GM19328 (cell line): Measurements from ENCODE around the gene PRR15L.

ENCODE experiments used
- ATAC-seq: cut with Tn5 transposase; IDR thresholded peaks from one replicate; pipeline ENCODE4 v1.9.1; 2021; ENCODE audit warnings: mild to moderate bottlenecking, moderate library complexity; ENCODE audit not compliant: unreplicated experiment

PRR15L gene

DNA sequence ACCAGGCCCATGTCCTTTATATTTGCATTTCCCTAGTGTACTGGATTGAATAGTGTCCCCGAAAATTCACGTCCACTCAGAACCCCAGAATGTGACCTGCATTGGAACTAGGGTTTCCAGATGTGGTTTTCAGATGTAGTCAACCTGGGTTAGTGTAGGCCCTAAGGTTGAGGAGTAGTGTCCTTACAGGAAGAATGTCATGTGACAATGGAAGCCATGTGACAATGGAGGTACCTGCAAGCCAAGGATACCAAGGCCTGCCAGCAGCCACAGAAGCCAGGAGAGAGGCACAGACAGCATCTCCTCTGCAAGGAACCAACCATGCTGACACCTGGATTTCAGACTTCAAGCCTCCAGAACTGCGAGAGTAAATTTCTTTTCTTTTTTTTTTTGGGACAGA lies 5.2 kb upstream of the PRR15L start:
- ATAC-seq: no peak

DNA sequence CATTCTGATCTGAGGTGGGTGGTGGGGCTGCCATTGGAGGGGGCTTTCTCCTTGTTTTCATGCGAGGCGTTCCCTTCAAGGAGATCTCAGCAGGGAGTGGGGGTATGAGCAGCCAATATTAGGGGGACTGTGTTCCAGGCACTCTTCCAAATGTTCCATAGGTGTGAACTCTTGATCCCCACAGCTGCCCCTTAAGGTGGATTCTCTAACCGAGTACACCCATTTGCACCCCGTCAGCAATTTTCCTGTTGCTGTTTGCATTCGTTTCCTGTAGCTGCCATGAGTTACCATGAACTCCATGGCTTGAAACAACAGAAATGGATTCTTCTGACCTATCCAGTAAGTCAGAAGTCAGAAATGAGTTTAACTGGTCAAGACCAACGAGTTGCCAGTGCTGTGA lies 3.7 kb upstream of the PRR15L start:
- ATAC-seq: no peak

DNA sequence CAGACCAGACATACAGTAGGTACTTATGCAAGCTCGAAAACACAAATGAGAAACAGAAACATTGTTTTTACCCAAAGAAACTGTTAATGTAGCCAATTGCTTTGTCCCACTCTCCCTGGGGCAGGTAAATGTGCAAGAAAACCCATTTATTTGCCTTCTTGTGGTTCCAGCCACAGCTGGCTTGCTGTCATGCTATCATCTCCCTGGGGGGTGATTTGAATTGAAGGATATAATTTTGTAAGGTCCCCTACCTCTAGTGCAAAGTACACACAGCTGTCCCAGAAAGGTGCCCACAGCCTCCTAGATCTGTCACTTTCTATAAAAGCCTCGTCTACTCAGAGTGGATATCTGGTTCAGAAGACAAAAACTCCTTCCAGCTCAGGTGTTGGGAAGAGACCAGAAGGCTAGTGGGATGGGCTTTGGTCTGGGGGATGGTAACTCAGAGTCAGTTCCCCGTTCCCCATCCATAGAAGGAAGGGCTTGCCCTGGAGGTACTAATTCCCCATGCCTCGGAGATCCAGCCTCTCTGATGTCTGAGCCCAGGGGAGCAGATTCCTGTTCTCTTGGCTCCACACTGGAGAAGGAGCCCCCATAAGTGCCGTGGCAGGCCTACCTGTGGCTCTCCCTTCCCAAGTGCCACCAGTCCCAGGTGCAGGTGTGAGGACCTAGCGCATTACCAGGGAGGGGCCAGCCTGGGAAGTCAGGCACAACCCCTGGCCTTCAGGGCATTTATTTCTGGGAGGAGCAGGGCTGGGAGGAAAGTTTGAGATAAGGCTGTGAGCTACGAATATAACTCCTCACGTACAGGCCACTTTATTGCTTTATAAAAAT lies 2.4 kb upstream of the PRR15L start:
- no peak for ATAC-seq

DNA sequence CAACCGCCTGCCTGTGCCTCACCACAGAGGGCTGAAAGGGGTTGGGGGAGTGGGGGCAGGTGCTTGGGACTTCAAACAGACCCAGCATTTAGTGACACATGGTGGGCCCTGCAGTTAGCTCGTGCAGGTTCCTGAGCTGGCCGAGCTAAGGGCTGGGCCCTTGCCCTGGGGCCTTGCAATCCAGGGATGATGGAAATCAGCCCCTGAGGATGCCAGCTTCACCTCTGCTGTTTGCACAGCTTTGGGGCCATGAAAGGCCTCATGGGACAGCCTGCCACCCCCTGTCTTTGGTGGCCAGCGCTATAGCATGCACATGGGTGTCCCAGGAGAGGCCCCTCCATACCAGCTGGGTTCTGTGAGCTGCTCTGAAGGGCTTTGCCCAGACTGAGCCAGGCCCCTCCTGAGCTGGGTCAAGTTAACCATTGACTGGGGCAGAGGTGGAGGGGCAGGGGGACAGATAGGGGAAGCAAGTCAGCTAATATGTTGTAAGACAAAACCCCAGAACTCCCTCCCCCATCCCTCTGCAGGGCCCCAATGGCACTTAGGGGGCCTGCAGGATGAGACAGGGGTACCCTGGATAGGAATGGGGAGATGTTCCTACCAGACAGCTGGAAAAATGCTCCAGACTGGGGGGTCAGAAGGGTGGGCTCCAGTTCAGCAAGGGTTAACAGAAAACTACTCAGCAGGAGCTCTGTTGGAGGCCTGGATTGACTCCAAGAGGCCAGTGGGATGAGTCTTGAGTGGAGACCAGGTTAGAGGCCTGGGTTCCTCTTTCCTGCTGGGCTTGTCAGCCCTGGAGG lies 692 bp downstream of the PRR15L start:
- ATAC-seq: no peak

DNA sequence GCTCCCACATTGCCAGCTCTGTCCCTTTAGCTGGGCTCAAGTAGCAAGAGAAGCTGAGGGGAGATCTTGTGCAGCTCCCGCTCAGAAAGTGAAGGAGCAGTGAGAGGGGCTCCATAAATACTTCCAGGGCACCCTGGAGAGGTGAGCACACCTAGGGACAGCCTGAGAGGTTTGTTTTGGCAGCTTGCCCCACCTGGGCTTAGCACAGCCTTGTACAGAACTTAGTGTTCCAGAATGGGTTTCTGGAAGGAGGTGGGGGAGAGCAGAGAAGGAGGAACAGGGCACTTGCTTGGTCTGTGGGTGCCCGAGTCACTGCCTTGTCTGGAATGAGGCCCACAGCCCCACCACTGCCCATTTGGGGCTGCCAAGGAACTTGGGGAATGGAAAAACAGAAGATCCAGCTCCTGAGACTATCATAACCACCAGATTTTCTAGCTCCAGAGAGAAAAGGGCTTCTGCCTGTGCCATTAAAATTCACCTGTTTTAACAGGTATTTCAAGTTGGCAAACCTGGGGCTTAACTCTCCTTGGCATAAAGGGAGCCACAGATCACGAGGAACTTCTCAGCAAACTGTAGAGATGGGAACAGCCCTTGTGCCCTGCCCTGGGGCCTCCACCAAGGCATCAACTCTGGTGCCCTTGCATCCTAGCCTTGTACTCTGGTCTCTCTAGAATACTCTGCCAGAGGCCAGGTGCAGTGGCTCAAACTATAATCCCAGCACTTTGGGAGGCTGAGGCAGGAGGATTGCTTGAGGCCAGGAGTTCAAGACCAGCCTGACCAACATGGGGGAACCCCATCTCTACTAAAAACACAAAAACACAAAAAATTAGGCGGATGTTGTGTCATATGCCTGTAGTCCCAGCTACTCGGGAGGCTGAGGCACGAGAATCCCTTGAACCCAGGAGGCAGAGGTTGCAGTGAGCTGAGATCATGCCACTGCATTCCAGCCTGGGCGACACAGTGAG lies 1.9 kb downstream of the PRR15L start:
- no peak for ATAC-seq

DNA sequence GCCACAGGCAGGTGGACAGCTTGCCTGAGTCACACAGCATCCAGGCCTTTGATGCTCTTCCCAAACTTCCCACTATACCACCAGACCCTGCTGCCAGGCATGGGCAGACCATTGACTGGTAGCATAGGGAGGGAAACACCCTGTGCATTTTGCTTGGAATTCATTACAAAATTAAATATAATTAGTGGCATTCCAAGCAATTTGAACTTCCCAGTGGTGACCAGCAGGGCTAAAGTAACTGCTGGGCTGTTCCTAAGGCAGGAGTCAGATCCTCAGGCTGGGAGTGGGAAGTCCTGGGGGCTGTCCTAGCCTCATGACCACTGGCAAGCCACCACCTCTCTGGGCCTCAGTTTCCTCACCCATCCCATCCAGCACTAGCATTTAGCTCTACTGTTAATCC lies 3.8 kb downstream of the PRR15L start:
- ATAC-seq: no peak

DNA sequence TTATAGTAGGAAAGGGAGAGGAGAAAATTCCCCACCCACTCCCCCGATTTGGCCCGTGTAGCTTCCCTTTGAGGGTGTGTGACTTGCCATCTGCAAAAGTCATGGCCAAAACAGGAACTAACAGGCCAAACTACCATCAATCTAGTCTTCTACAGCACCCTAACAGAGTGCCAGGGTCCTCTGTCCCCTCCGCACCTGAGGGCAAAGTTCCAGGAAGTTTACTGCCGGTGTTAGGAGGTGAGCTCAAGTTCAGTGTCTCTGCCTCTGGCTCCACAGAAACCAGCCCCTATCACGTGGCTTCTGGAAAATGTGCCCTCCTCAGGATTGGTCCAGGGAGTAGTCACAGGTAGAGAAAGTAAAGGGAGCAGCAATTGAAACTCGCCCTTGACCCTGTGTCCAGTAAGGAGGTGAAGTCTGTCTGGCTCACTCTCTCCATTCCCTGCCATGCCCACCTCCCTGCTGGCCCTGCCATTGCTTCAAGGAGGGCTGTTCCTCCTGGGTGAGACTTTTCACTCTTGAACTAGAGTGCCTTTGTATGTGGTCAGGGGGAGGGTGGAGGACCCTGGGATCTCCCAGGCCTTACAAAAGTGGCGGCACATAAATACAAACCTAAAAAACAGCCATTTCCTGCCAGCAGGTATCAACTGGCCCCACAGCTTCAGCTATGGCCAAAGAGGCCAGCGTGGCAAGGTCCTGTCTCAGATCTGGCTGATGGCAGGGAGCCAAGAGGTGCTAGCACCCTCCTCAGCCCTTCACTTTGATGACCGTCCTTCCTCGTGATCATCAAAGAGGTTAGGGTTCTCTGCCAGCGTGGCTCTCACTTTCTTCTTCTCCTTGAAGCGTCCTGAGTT lies 5.3 kb downstream of the PRR15L start:
- no peak for ATAC-seq

DNA sequence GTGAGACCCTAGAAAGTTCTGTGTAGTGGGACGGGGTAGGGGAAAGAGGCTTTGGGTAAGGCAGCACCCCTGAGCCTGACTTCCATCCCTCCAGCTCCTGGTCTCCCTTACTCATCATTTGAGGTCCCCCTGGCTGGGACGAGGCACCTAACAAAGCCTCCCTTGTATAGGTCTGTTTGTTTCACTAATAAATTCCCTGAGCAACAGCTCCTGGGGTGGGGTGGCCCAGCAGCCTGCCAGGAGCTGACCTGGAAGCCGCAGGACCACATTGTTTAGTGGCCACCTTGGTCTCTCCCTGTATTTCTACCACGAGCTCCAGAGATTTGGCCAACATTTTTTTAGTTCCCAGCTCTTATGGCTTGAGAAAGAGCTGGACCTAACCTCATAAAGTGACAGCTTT lies 7.2 kb downstream of the PRR15L start:
- no peak for ATAC-seq

DNA sequence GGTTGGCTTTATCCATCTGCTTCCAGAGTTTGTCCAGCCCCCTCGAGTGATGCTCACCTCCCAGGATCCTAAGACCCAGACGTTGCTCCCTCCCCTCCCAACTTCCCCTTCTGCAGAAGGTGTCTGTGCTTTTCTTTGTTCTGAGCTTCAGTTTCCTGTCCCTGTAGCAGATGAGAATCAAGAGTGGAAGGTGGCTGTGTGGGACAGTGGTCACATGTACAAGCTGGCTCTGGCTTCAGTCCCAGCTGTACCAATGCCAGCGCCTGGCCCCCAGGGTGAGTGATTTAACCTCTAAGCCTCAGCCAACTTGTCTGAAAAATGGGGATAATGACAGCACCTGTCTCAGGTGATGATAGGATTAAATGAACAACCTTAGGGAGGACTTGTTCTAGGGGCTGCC lies 7.7 kb downstream of the PRR15L start:
- ATAC-seq: no peak

DNA sequence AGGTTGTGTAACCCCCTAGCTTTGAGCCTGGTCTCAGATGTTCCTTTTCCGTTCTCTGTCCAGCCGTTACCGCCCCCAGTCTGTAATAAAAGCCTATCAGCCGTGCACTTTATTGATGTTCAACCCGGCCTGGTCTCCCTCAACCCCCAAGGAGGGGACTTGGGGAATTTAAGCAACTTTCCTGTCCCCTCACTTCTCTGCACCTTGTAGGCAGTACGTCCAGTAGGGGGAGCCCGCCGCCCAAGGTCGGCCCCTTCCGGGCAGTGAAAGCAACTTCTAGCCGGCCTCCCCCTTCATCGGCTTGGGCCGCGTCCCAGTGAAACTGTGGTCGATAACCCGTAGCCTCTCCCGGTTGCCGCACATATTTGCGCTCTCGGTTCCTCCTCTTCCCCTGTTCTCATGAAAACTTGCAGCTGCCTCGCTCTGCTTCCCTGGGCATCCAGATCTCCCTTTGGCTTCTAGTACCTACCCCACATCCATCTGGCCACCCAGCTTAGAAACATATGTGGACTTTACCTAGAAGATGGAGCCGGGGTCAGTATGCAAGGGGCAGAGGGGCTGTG lies 8.4 kb downstream of the PRR15L start:
- no peak for ATAC-seq

DNA sequence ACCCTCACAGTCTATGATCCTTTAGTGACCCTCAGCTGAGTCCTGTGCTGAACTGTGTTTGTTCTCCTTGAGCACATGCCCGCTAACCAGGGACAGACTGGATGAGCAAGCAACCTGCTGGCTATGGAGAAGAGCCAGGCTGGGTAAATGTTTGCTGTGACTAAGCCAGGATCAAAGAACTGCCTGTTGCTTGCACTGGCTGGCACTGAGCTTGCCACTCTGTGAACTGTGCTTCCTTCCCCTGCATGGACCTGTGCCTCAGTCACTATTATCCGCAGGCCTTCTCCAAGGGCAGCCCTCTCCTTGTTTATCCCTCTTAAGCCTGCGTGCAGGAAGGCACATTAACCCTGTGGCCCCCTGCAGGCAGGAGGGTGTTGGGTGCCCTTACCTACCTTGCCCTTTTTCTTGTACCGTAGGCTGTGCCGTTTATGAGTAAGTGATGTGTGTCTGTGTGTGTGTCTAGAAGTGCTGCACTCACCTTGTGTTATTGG lies 8.9 kb downstream of the PRR15L start:
- ATAC-seq: no peak

DNA sequence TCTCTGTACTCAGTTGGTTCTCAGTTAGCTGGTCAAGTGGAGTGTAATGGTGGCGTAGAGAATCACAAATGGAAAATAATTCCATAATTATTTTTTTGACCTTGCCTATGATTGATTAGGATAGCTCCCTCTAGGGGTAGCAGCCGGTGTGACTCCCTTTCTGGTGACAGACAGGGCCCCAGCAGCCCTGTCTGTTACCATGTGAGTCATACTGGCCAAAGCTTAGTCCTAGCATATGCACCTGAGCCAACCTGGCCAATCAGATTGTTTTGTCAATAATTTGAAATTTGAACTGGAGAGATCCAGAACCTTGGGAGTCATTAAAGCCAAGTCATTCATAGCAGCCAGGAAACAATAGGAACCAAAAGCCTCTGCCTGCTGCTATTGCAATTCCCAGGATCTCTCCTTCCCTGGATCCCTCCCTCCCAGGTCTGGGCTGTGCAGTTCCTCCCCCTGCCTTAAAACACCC lies 10.7 kb downstream of the PRR15L start:
- ATAC-seq: no peak

DNA sequence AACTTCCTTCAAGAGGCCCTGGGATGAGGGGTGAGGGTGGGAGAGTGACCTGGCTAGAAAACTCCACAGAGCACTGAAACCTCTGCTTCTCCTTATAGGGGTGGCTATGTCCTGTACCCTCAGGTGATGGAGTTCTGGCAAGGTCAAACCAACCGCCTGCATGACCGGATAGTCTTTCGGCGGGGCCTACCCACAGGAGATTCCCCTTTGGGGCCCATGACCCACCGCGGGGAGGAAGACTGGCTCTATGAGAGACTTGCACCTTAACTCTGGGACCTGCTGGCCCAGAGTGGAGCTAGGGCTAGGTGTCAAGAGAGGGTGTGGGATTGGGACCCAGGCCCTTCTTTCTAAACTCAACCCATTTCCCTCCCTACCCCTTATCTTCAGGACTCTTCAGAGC lies 11.2 kb downstream of the PRR15L start:
- ATAC-seq: no peak

DNA sequence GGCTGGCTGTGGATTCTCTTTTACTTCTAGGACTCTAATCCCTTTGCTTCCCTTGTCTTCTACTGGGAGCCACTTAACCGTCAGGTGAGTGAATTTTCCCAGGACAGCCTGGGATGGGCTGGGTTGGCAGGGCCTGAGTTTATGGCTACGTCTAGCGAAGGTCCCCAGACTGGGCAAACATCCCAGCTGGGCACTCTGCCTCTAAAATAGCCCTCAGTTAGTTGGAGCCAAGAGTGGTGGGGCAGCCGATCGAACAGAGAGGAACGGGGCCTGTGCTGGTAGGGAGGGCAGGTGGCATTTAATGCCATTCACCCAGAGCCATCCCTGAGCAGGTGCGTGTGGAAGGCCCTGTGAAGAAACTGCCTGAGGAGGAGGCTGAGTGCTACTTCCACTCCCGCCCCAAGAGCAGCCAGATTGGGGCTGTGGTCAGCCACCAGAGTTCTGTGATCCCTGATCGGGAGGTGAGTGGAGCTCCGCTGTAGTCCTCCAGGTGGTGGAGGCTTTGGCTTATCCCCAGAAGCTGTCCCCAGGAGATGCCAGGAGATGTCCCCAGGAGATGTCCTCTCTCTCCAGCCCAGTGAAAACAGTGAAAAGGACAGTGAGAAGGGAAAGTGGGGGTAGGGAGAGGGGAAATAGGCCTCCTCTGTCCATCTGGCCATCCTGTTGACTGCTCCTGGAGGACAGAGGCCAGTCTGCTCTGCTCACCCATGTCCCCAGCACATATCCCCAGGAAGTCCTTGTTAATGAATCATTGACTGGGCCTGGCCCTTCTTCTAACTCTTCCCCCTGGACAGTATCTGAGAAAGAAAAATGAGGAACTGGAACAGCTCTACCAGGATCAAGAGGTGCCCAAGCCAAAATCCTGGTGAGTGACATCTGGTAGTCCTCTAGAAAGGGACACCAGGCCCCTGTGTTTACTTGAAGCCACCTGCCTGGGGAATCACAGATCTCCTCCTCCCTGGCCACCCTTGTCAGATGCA lies 11.9 kb downstream of the PRR15L start:
- no peak for ATAC-seq

DNA sequence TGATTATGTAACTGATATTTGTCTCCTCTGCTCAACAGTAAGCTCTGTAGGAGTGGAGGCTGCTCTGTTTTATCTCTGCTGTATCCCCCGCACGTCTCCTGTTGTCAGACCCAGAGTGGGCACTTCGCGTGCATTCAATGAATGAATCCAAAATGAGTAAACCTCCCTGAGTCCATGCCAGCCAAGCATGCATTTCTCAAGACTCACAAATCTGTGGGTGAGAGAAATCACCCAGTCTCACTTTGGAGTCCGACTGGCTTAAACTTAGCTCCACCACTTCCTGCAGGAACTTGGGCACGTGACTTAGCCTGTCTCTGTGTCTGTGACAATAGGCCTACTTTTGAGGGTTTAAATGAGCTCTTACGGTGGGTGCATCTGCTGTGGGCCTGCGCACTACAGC lies 12.6 kb downstream of the PRR15L start:
- no peak for ATAC-seq

DNA sequence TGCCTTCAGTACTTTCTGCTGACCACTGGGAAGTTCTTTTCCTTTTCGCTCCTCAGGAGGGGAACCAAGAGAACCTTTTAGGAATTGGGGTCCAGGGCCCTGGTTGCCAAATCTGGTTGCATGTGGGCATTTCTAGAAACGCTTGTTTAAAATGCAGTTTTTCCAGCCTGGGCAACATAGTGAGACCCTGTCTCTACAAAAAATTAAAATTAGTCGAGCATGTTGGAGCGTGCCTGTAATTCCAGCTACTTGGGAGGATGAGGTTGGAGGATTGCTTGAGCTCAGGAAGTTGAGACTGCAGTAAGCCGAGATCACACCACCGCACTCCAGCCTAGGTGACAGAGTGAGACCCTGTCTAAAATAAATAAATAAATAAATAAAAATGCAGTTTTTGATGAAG lies 15.1 kb downstream of the PRR15L start:
- ATAC-seq: no peak

DNA sequence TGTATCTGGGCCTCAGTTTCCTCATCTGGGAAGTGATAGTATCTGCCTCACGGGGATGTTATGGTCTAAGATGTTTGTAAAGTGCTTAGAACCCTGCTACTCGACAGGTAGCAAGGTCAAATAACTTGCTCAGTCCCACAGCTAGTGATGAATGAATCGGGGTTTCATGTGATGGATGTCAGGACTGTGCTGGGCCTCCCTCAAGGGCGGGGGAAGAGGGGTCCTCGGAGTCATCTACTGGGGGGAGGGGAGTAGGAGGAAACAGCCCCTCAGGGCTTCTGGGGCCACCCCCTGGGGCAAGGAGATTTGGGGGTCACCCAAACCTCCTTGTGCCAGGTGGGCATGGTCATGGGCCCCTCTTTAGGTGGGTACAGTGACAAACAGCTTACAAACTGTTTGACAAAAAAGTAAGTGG lies 15.6 kb downstream of the PRR15L start:
- no peak for ATAC-seq
